Kidney capillary endothelial cell (primary cell): ENCODE data around the gene PTPRE.

ENCODE experiments used
- DNase-seq: peaks from one replicate; pipeline ENCODE4 v3.0.0-alpha.2; 2018; ENCODE audit warnings: low spot score

The PTPRE gene

GRCh38 chr10:128027822-128028507 lies 121.1 kb downstream of the PTPRE start:
- DNase-seq = no peak

DNA sequence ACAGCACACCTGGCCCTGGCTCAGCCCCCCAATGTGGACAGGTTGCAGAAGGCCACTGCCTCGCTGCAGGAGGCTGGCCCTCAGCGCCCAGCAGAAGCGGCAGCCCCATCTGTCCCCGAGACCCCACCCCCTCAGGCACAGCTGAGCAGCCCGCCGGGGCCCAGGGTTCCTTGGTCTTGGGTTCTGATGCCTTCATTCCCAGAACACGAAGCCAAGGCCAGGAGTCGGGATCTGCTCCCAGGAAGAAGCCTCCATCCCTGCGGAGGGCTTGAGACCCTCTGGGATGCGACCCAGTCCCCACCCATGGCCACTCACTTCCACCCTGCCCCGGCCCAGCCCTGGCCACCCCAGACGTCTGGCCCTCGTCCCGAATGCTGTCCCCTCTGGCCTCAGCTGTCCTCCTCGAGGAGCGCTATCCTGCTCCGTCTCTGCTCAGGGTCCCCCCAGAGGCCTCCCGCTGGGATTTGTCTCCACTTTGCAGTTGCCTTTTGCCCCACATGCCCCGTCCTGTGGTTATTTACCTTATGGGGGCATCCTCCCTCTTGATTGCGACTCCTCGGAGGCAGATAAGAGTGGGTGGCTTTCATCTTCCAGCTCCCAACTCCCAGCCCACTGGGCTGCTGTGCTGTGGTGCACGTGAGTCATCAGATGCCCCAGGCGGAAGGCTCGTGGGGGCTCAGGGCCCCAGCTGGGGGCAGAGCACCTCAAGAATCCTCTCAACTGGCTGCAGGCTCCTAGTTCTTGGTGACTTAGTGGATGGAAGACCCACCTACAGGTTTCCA lies 121.8 kb downstream of the PTPRE start:
- DNase-seq = no peak

DNA sequence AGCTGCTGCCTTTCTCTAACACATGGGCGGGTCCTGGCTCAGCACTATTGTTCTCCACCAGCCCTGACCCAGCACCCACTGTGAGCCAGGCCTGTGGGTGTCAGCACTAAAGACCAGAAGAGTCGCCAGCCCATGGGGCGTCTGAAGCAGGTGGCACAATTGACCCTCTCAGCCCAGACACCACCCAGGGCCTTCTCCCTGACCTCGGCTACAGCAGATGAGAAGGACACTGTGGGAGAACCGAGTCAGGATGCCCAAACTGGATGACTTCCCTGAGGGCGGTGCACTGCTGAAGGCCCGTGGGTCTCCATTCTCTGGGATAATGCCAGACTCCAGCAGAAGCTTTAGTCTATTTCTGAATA lies 122.4 kb downstream of the PTPRE start:
- DNase-seq = no peak

GRCh38 chr10:128029731-128030369 lies 122.9 kb downstream of the PTPRE start:
- no peak for DNase-seq

DNA sequence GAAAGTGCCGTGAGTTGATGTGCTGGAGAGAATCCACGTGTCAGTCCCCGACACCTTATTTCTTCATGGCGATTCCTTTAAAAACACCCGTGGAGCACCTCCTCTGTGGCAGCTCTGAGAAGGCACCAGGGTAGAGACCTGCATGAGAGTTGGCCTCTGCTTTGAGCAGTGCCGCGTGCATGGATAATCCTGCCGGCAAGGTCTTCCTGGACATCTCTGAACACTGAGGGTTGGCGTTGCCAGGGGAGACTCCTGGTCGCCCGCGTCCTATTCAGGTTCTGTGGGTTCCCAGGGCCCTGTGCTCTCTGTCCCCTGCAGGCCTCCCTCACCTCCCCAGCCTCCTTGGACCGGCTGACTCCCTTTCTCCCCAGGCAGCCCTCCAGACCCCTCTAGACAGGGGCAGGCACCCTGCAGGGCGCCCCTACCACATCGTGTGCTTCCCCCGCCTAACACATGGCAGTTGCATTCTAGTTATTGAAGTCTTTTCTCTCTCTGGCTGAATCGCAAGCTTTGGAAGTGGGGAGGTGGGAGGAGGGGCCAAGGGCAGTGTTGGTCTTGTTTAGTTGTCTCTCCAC lies 123.7 kb downstream of the PTPRE start:
- no peak for DNase-seq

- DNase-seq = no peak
These were observed 124.3 kb downstream of the PTPRE start for GRCh38 chr10:128031216-128031615.

DNA sequence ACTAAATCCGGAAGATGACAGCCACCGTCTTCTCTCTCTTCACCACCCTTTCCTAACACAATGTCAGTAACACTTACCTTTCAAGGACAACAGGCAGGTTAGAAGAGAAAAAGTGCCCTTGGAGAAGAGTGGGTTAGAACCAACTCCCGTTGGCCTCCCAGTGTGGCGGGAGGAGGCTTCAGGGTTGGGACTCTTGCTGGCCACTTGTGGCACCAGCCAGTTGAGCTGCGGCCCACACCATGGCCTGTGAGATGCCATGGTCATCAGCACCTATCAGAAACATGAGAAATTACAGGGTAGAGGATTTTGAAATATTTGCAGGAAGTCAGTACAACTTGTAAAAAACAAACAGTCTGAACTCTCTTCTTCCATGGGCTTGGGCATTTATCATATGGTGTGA lies 125.6 kb downstream of the PTPRE start:
- DNase-seq = no peak

- DNase-seq = peak; percentile 26
These were observed 128.7 kb downstream of the PTPRE start for GRCh38 chr10:128035557-128035973.

GRCh38 chr10:128036011-128036615 lies 129.2 kb downstream of the PTPRE start:
- DNase-seq = no peak

GRCh38 chr10:128036746-128037543 lies 130.0 kb downstream of the PTPRE start:
- DNase-seq = peak; percentile 65

DNA sequence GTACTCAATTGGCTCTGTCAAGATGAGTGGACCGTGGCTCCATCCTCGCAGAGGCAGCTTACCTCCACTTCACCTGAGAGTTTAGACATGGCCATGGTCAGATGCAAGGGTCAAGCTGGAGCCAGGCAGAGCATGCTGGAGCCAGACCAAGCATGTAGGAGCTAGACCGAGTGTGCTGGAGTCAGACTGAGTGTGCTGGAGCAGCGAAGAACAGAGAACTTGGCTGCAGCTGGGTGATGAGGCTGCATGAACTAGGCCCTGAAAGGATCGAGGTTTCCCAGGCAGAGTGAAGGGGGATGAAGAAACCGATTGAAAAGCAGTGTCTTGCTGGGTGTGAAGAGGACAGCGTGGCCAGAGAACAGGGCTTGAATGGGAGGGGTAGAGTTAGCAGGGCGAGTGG lies 133.2 kb downstream of the PTPRE start:
- DNase-seq = no peak

- DNase-seq = no peak
These were observed 133.8 kb downstream of the PTPRE start for GRCh38 chr10:128040681-128041080.

- DNase-seq = no peak
These were observed 135.3 kb downstream of the PTPRE start for GRCh38 chr10:128042131-128042610.

GRCh38 chr10:128043259-128044045 lies 136.5 kb downstream of the PTPRE start:
- DNase-seq = no peak

DNA sequence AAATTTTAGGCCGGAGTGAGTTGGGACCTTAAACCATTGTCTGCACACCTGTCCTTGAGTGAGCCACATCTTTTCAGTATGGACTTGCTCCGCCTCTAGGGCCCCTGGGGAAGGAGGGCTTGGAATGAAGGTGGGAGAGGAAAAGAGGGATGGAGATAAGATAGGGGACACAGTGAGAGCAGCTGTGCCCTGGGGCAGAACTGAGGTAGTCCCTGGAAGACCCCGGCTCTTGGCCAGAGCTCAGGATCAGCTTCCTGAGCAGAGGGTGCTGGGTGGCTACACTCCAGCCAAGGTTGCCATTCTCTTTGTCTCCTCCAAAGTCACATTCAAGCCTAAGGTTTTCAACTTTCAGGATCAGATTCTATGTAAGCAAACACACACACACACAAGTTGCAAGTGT lies 137.3 kb downstream of the PTPRE start:
- no peak for DNase-seq

DNA sequence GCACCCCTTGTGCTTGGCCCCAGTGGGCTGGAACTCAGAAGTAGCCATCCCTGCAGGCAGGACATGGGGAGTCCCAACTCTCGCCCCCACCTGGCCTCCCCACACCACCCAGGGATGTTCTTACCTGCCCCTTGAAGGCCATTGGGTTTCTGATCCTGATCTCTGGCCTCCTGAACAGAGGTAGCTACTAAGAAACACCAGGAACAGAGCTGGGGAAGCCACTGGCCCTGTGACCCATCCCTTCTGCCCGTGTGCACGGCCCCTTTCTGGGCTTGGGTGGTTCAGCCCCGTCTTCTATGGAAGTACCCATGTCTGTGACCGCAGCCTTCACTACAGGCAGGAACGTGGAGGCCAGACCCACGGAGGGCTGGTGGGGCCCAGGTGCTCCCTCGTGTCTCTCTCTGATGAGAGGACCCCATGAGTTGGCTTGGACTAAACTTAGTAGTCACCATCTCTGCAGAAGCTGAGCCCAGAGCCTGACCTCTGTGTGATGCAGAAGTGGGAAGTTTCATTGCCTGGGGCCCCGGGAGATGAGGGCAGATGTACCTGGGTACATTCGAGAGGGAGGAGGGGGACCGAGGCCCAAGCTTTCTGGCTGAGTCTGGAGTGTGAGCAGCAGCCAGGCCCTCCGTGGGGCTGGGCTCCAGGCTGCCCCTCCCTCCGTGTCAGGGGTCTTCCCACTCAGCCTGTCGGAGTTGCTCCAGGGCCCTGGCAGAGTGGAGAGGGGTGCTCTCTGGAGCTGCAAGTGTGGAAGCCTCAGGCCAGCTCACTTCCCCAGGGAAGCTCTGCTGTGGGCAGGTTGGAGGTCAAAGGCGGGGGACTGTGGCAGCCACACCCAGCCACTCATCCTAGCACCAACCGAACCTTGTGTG lies 138.3 kb downstream of the PTPRE start:
- DNase-seq = no peak

DNA sequence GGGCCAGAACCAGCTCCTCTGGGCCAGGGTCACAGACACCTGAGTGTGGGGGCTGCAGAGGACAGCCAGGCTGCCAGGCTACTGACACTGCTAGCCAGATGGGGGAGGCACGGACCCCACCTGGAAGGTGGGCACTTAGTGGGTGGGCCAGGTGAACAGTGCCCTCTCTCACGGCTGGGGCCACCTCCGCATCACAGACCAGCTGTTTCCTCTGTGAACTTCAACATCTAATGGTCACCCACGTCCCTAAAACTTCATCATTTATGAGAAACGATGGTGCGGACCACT lies 138.9 kb downstream of the PTPRE start:
- DNase-seq = no peak

- no peak for DNase-seq
These were observed 139.5 kb downstream of the PTPRE start for GRCh38 chr10:128046156-128046952.

- DNase-seq = no peak
These were observed 140.0 kb downstream of the PTPRE start for GRCh38 chr10:128046953-128047290.
